HG03139 (cell line): ENCODE measurements around the gene ZRANB1.
"Not testable (repeated sequence)": the region's sequence is repeated elsewhere in the genome, so short reads cannot be mapped to it uniquely, and the experiment has no call there.

ENCODE experiments used
- ATAC-seq: cut with Tn5 transposase; IDR thresholded peaks from one replicate; pipeline ENCODE4 v1.9.1; 2021; ENCODE audit not compliant: unreplicated experiment

Gene ZRANB1

DNA sequence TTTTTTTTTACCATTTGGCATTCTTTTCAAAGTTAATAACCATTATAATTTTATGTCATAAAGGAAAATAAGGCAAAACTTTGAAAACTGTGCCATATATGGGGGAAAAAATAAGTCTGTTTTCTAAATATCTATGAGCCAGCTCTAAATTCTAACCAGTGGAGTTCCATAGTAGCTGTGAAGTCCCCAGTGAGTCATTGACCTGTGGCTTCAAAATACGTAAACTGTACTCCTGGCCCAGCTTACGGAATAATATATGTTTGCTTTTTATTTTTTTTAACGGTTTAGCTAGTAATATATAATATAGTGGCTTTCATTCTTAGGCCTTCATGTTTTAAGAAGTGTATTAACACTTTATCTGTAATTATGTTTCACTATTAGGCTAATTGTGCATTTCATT is 20.5 kb downstream of the ZRANB1 start:
- no peak for ATAC-seq

GRCh38 chr10:124963866-124964720 is 22.2 kb downstream of the ZRANB1 start:
- no peak for ATAC-seq

DNA sequence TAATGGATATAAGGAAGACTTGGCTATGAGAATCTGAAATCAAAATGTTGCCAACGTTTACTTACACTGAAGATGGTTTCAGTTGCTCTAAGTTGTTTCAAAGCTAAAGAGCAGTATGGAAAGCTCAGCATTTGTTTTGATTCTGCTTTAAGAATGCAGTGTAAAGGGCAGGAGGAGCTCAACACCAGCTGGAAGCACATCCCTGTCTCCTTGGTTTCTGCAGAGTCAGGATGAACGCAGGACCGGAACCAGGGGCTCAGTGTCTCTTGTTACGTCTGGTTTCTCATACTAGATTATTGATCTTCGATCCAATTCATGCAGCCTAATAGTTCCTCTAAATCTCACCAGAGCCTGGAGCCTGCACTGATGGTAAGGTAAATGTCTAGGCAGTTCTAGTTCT is 24.1 kb downstream of the ZRANB1 start:
- ATAC-seq, result no peak

- no peak for ATAC-seq
These were observed 25.3 kb downstream of the ZRANB1 start for GRCh38 chr10:124967255-124967654.

GRCh38 chr10:124971276-124971675 is 29.4 kb downstream of the ZRANB1 start:
- ATAC-seq, result peak; percentile 42

DNA sequence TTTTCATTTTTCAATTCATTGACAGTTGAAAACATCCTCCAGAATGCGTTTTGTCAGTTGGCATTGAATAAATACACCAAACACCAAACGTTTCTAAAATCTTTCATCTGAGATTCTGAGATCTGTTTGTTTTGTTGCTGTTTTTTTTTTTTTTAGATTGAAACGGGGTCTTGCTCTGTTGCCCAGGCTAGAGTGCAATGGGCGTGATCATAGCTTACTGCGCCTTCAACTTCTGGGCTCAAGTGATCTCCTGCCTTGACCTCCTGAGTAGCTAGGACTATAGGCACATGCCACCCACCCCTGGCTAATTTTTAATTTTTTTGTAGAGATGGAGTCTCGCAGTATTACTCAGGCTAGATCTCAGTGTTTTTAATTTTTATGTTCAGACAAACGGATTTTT is 30.7 kb downstream of the ZRANB1 start:
- ATAC-seq, result no peak

DNA sequence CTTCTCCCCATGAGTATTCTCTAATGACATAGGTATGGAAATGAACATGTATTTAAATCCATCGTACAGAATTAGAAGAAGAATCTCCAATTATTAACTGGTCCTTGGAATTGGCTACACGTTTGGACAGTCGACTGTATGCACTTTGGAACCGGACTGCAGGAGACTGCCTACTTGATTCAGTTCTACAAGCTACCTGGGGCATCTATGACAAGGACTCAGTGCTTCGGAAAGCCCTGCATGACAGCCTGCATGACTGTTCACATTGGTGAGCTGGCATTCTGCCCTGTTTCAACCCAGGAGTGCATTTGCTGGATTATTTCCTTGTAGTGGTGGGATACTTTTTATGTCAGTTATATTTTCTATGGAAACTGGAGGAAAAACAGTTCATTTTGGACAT is 32.2 kb downstream of the ZRANB1 start:
- ATAC-seq, result no peak

DNA sequence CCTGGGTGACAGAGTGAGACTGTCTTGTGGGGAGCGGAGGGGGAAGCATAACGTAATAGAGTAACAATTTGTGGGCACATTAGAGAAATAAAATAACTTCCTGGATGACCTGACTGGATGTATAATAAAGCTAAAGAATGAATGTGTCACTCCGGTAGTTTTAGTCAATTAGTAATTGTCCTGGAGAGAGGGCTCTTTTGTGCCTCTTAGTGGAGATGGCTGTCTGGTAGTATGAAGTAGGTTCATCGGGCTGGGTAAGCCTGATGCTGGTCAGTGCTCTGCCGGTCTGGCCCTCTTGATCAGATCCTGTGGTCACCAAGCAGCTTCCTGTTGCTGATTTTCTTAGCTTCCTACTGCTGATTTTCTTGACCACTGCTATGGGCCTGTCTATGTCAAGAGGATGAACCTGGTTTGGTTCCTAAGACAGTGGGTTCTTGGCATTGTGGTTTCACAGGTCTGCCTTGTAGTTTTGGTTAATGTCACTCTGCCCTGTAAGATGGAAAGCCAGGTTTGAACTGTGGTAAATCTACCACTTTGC is 34.1 kb downstream of the ZRANB1 start:
- ATAC-seq, result no peak

- no peak for ATAC-seq
These were observed 35.2 kb downstream of the ZRANB1 start for GRCh38 chr10:124977161-124977560.

DNA sequence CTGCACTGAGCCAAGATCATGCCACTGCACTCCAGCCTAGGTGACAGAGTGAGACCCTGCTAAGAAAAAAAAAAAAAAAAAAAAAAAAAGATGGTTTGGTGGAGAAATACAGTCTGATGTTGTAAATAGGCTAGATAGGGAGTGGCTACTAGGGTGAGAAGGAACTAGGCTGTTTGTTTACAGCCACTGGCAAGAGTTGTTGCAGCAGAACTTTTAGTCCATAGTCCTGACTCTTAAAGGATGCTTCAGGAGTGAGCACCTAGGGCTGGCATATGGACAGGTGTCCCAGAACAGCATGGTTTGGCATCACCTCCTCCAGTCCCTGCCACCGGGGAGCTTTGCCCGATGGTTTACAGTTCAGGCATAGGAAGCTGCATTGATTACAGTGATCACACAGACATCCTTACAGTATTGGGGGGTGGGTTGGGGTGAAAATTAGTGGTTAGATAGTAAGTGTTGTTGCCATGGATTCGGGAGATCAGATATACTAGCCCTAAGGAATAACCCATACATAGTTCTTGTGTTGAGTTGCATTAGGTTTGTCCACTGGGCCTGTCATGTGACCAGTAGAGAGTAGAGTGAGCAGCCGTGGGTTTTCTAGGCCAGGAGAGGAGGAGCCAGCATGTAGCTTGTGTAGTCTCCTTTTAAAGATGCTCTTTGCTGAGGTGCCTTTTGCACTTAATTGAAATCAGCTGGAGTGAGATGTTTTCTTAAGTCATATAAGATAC is 35.9 kb downstream of the ZRANB1 start:
- ATAC-seq, result no peak

DNA sequence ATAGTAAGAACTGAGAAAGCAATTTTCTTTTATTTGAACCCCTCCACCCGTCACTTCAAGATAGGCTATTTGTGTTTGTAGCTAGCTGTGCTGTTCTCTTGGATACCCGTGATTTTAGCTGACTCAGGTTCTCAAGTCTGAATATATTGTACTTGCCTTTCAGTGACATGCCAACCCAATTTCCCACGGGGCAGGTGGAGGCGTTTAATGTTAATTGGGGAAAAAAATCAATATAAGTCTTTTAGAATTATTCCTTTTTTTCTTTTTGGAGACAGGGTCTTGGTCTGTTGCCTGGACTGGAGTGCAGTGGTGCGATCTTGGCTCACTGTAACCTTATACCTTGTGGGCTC is 36.4 kb downstream of the ZRANB1 start:
- no peak for ATAC-seq

DNA sequence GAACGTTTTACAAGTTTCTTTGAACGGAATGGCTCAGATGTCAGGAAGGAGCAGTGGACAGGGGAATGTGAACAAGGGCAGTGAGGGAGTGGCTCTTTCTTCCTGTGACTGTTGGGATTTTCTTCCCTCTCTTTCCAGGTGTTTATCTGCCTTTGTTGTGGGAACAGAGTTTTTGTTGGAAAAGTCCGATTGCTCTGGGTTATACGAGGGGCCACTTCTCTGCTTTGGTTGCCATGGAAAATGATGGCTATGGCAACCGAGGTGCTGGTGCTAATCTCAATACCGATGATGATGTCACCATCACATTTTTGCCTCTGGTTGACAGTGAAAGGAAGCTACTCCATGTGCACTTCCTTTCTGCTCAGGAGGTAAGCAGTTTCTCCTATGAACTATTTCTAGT is 41.4 kb downstream of the ZRANB1 start:
- ATAC-seq, result no peak

DNA sequence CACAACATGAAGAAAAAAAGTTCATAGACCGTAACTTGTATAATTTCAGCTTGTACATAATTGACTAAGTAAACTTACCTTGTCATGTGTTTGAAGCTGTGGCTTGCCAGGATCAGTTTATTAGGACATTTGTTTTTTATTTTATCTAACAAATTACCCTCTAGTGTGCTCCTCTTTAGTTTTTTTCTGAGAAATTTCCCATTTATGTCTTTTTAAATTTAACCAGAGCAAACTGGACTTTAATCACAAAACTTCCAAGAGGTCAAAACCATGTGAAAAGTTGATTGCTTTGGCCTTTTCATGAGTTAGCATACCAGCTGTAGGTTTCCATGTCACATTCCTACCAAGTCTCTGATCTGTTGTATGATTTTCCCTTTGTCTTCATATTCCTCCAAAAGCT is 42.5 kb downstream of the ZRANB1 start:
- ATAC-seq, result no peak

DNA sequence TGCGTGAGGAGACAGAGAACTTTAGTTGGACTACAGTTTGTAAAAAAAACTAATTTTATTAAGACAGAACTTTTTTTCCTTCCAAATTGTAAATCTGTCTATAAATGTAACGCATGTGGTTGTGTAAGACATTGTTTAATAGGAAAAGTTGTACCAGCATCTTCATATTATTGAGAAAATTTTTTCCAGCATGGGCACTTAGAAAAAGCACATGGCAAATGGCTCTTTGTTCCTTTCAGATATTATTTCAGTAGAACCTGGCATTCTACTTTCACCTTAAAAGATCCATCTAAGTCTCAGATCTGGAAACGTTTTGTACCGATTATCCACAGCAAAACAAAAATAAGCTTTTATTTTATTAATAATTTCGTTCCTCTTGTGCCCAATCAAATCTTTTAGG is 43.2 kb downstream of the ZRANB1 start:
- no peak for ATAC-seq

DNA sequence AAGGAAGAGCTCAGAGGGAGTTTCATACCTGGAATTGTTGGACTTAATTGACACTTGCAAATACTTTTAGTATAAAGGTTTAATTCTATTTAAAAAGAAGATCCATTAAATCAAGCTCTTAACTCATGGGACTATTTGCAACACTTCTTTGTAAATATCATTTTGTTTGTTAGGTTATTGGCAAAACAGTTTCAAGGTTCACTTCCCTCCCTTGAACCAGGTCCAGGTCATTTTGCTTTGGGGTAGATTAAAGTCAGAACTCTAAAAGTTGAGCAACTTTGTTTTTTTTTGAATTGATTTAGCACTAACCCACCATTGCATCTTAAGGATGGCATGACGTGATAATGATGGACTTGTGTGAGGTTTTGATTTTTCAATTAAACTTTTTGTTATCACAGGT is 45.9 kb downstream of the ZRANB1 start:
- ATAC-seq, result no peak

GRCh38 chr10:124988753-124989152 is 46.8 kb downstream of the ZRANB1 start:
- ATAC-seq, result not testable (repeated sequence)

DNA sequence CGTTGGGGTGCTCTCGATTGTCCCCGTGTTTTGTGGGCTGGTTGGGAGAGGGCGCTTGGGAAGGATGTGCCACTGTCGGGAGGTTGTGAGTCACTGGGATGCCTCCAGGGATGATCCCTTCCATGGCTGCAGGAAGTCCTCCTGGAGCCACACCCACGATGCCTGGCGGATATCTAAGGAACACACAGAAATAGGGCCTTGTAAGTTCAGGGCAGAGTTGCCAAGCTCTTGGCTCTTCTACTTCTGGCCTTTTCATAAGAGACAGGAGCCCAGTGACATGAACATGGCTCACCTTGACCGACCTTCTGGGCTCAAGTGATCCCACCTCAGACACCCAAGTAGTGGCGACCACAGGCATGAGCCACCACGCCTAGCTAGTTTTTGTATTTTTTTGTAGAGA is 47.6 kb downstream of the ZRANB1 start:
- ATAC-seq, result no peak

DNA sequence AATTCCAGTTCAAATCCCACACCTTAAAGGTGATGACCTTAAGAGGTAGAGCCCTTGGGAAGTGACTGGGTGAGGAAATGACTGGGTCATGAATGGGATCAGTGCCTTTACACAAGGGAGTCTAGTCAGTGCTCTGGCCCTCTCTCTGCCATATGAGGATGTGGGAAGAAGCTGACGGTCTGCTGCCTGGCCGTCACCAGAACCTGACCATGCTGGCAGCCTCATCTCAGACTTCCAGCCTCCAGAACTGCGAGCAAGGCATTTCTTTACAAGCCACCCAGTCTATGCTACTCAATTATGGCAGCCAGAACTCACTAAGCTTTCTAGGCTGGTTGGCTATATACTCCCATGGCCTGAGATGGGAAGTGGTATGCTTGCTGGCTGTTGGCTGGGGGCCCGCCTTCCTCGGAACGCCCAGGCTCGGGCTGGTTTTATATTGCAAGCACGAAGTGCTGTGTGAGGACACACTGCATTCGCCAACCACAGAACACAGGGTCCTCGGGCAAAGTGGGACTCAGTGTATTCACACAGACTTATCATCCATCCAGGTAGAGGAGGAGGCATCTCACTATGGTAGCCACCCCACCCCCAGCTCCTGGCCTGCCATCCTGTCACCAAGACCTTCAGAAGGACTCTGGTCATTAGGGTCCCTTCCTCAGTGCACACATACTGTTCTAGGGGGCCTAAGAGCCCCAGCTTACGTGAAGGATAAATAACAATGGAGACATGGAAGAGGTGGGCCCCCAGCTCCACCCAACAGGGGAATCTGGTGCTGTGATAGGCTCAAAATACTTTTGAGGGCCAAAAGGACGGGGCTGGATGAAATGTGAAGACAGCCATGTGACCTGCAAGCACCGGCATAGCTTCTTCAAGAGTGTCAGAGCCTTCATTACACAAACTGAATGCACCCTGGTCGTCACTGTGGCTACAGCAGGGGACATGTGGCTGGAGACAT is 49.0 kb downstream of the ZRANB1 start:
- no peak for ATAC-seq

DNA sequence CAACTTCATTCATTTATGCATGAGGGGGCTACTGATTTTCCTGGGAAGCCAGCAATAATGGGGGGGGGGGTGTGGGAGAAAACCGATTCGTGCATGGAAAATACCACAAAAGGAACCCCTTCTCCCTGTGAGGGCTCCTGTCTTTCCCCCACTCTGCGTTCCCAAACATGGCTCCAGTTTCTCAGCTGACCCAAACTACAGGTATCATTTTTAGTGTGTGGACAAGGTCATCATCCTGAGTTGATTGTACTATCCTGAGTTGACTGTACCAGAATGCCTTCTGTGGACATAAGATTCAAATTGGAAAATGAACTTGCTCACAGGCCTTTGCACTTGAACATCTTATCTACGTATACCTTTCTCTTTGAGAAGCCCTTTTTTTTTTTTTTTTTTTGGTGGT is 49.9 kb downstream of the ZRANB1 start:
- no peak for ATAC-seq

- ATAC-seq, result no peak
These were observed 50.8 kb downstream of the ZRANB1 start for GRCh38 chr10:124992462-124993344.
